ENCODE data around the gene KIAA1143. TPM values are rescaled to one million over a fixed set of nuclear protein-coding genes. Genes with fewer than 3 reads are reported as not detected.
A peak's percentile ranks its signal among the peaks of the same experiment; 100 is the strongest.

The KIAA1143 gene
- total and polyA plus RNA-seq, 2 of the 13 experiments (the other 11 are each of a cell fraction or from before 2014, with no cell fraction given): 9.9 to 27.2 TPM

- TF ChIP-seq ZMYM2 (CRISPR knock-in tag; IDR thresholded peaks at IDR 0.05) (0 out of 2 replicates have a peak, but pooled peaks have one; percentile 52), ZNF3 (CRISPR knock-in tag; IDR thresholded peaks at IDR 0.05) (no peak), GRHL1 (CRISPR knock-in tag; conservative IDR thresholded peaks at IDR 0.05) (no peak), RBM39 (IDR thresholded peaks at IDR 0.05; ENCODE audit: low read depth, low read length, poor library complexity, severe bottlenecking) (peak; percentile 71), NCOR1 (IDR thresholded peaks at IDR 0.05; ENCODE audit: borderline replicate concordance, low read length) (no peak), ZBTB4 (CRISPR knock-in tag; IDR thresholded peaks at IDR 0.05; ENCODE audit: borderline replicate concordance) (no peak; the same call in 1 of the 2 replicates), SMC3 (IDR thresholded peaks at IDR 0.05; ENCODE audit: low read length) (no peak), SOX6 (IDR thresholded peaks at IDR 0.05) (no peak), SOX6 (CRISPR knock-in tag; IDR thresholded peaks at IDR 0.05) (peak; percentile 58), IKZF4 (CRISPR knock-in tag; IDR thresholded peaks at IDR 0.05; ENCODE audit: borderline replicate concordance, low read depth, not compliant biosample characterization) (peak; percentile 72), KAT8 (CRISPR knock-in tag; IDR thresholded peaks at IDR 0.05) (peak; percentile 99), ZNF720 (CRISPR knock-in tag; IDR thresholded peaks at IDR 0.05) (no peak), RARA (CRISPR knock-in tag; IDR thresholded peaks at IDR 0.05) (peak; percentile 44), ZNF75D (CRISPR knock-in tag; IDR thresholded peaks at IDR 0.05; ENCODE audit: borderline replicate concordance) (no peak; the same call in 1 of the 2 replicates), ZNF841 (CRISPR knock-in tag; IDR thresholded peaks at IDR 0.05; ENCODE audit: borderline replicate concordance) (no peak), TP53 (CRISPR knock-in tag; conservative IDR thresholded peaks at IDR 0.05) (no peak), ZNF513 (CRISPR knock-in tag; conservative IDR thresholded peaks at IDR 0.05) (no peak), ZSCAN9 (CRISPR knock-in tag; IDR thresholded peaks at IDR 0.05; ENCODE audit: borderline replicate concordance) (no peak), ZNF776 (CRISPR knock-in tag; IDR thresholded peaks at IDR 0.05) (peak; percentile 73), ZNF512B (CRISPR knock-in tag; IDR thresholded peaks at IDR 0.05; ENCODE audit: borderline replicate concordance) (0 out of 2 replicates have a peak, but pooled peaks have one; percentile 74)
These were observed 32.0 kb downstream of the KIAA1143 start, which contains the start of gene ZNF501 (continued) for GRCh38 chr3:44729384-44729910.

Measured in HepG2 (cell line).